Hair follicular keratinocyte (primary cell): Measurements from ENCODE around the gene SRPRB. TPM values are rescaled to one million over a fixed set of nuclear protein-coding genes. Genes with fewer than 3 reads are reported as not detected.

ENCODE experiments used
- total RNA-seq: library from RNA; depleted of rRNA; stranded (reverse); fragments of >200 nt; gene quantifications from 2 replicates; pipeline ENCODE4 v1.2.3, GENCODE V29; 2015

Gene SRPRB, protein sequence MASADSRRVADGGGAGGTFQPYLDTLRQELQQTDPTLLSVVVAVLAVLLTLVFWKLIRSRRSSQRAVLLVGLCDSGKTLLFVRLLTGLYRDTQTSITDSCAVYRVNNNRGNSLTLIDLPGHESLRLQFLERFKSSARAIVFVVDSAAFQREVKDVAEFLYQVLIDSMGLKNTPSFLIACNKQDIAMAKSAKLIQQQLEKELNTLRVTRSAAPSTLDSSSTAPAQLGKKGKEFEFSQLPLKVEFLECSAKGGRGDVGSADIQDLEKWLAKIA
- 46.4 and 64.9 TPM in 2 replicates for total RNA-seq

GRCh38 chr3:133805702-133806475 is at the start of gene SRPRB:
Gene SRPRB (plus strand): TSS chr3:133805815. CDS start chr3:133805849, 34 bp downstream.

Other genes with a start within 250 kb of the SRPRB start
- 137 and 143 TPM in 2 replicates for gene CDV3, start 232.1 kb upstream of the SRPRB start, total RNA-seq
- gene TOPBP1, start 143.9 kb upstream of the SRPRB start, total RNA-seq = 25.1 and 30.2 TPM in 2 replicates
- 0.27 TPM in 1 of 2 replicates, not detected in the other for gene TF, start 59.4 kb upstream of the SRPRB start, total RNA-seq
- 0.15 and 0.23 TPM in 2 replicates for gene RAB6B, start 90.1 kb downstream of the SRPRB start, total RNA-seq
- under 0.01 TPM in 2 replicates for gene SLCO2A1, start 224.1 kb downstream of the SRPRB start, total RNA-seq